IMR-90 (cell line): ENCODE measurements around the gene MARF1. TPM values are rescaled to one million over a fixed set of nuclear protein-coding genes. Genes with fewer than 3 reads are reported as not detected.
A peak's percentile ranks its signal among the peaks of the same experiment; 100 is the strongest.

Source experiments
- ATAC-seq: fragments of 200-7000 bp; cut with Tn5 transposase; 2 replicates; pipeline ENCODE4 v1.9.1; 2020; ENCODE audit warnings: low read depth, mild to moderate bottlenecking, moderate library complexity
- BruUV-seq: library from RNA; stranded (reverse); fragments of 400-500 nt; replicated peaks from 2 replicates; lab custom pipeline; 2021; lab: Mats Ljungman, UMichigan
- CTCF ChIA-PET: fragments of 300-600 bp; formaldehyde crosslinking; extraction: SDS; loops from one replicate; lab custom pipeline; 2021; ENCODE audit warnings: antibody characterized with exemption; lab: Yijun Ruan, JAX
- POLR2A ChIA-PET: fragments of 300-600 bp; sonication (Branson Sonifier 250); formaldehyde crosslinking; loops from one replicate; lab custom pipeline; 2022; ENCODE audit warnings: antibody characterized with exemption; ENCODE audit not compliant: unreplicated experiment; lab: Charles Lee
- DNase-seq: peaks from one replicate; pipeline ENCODE4 v3.0.0; 2013
- H2AFZ ChIP-seq: replicated peaks from 2 replicates; pipeline ENCODE3; 2013; ENCODE audit warnings: low read length, mild to moderate bottlenecking; ENCODE audit not compliant: poor library complexity
- H2AK5ac ChIP-seq: 2 replicates; pipeline ENCODE4 v1.6.1; 2013; ENCODE audit warnings: low read depth, low read length, inconsistent platforms
- H2AK9ac ChIP-seq: replicated peaks from 2 replicates; pipeline ENCODE3; 2013; ENCODE audit warnings: mild to moderate bottlenecking, low read depth, low read length, moderate library complexity; ENCODE audit not compliant: poor library complexity
- H2BK120ac ChIP-seq: 2 replicates; pipeline ENCODE4 v1.6.1; 2013; ENCODE audit warnings: low read depth, low read length, inconsistent platforms
- H2BK15ac ChIP-seq: 3 replicates; pipeline ENCODE4 v1.6.1; 2013; ENCODE audit warnings: low read depth, low read length, inconsistent platforms
- H2BK20ac ChIP-seq: 2 replicates; pipeline ENCODE4 v1.6.1; 2013; ENCODE audit warnings: low read depth, mild to moderate bottlenecking, inconsistent platforms, low read length, moderate library complexity
- H2BK5ac ChIP-seq: 2 replicates; pipeline ENCODE4 v1.6.1; 2013; ENCODE audit warnings: mild to moderate bottlenecking, low read depth, low read length, inconsistent platforms; ENCODE audit not compliant: poor library complexity, severe bottlenecking
- H3K14ac ChIP-seq: replicated peaks from 2 replicates; pipeline ENCODE4 v1.6.1; 2013; ENCODE audit warnings: low read depth, low read length, inconsistent platforms
- H3K18ac ChIP-seq: 2 replicates; pipeline ENCODE4 v1.6.1; 2013; ENCODE audit warnings: low read depth, low read length, control low read depth
- H3K23ac ChIP-seq: 2 replicates; pipeline ENCODE4 v1.6.1; 2013; ENCODE audit warnings: low read depth, low read length, inconsistent platforms
- H3K27ac ChIP-seq: 2 replicates; pipeline ENCODE4 v1.5.1; 2013; ENCODE audit warnings: mild to moderate bottlenecking, control low read depth, low read length; ENCODE audit not compliant: insufficient read depth
- H3K27me3 ChIP-seq: 2 replicates; pipeline ENCODE4 v1.6.1; 2013; ENCODE audit warnings: low read length; ENCODE audit not compliant: control insufficient read depth, insufficient read depth
- H3K36me3 ChIP-seq: 2 replicates; pipeline ENCODE4 v1.6.1; 2013; ENCODE audit warnings: low read length, mixed read lengths; ENCODE audit not compliant: control insufficient read depth, insufficient read depth
- H3K4ac ChIP-seq: 2 replicates; pipeline ENCODE4 v1.6.1; 2013; ENCODE audit warnings: low read depth, low read length, inconsistent platforms
- H3K4me1 ChIP-seq: 2 replicates; pipeline ENCODE4 v1.6.1; 2013; ENCODE audit warnings: low read length, mixed read lengths; ENCODE audit not compliant: control insufficient read depth, insufficient read depth
- H3K4me2 ChIP-seq: 2 replicates; pipeline ENCODE4 v1.6.1; 2013; ENCODE audit warnings: low read depth, mild to moderate bottlenecking, control low read depth, low read length, moderate library complexity
- H3K4me3 ChIP-seq: 2 replicates; pipeline ENCODE4 v1.5.1; 2013; ENCODE audit warnings: low read depth, mild to moderate bottlenecking, control low read depth, low read length, moderate library complexity; ENCODE audit not compliant: insufficient read depth
- H3K56ac ChIP-seq: 2 replicates; pipeline ENCODE4 v1.6.1; 2013; ENCODE audit warnings: low read length, inconsistent platforms; ENCODE audit not compliant: insufficient read depth; ENCODE audit errors: extremely low read depth
- H3K79me1 ChIP-seq, 2 experiments: 2 replicates each; pipeline ENCODE4 v1.6.1; 2013; ENCODE audit warnings: low read length in 2 of 2, inconsistent platforms in 1 of 2, low read depth in 1 of 2
- H3K9ac ChIP-seq: 2 replicates; pipeline ENCODE4 v1.6.1; 2013; ENCODE audit warnings: low read depth, low read length, control low read depth
- H3K9me1 ChIP-seq: 2 replicates; pipeline ENCODE4 v1.6.1; 2013; ENCODE audit warnings: low read length, inconsistent platforms; ENCODE audit not compliant: insufficient read depth
- H3K9me3 ChIP-seq: 2 replicates; pipeline ENCODE4 v1.6.1; 2013; ENCODE audit warnings: low read length; ENCODE audit not compliant: control insufficient read depth, insufficient read depth
- H4K20me1 ChIP-seq: 2 replicates; pipeline ENCODE4 v1.6.1; 2013; ENCODE audit warnings: low read length, inconsistent platforms; ENCODE audit not compliant: insufficient read depth
- H4K5ac ChIP-seq: 2 replicates; pipeline ENCODE4 v1.6.1; 2013; ENCODE audit warnings: mild to moderate bottlenecking, low read depth, low read length, control low read depth
- H4K8ac ChIP-seq, 2 experiments: 2 replicates each; pipeline ENCODE4 v1.6.1; 2013; ENCODE audit warnings: low read depth in 2 of 2, low read length in 2 of 2, control low read depth in 1 of 2, inconsistent platforms in 1 of 2
- H4K91ac ChIP-seq: 2 replicates; pipeline ENCODE4 v1.6.1; 2013; ENCODE audit warnings: low read depth, low read length, inconsistent platforms; ENCODE audit not compliant: insufficient read depth
- FOS ChIP-seq: fragments of 150-350 bp; IDR thresholded peaks from 2 replicates; pipeline ENCODE4 v1.6.1; 2016; ENCODE audit warnings: low read depth, low read length
- NFE2L2 ChIP-seq: fragments of 150-350 bp; IDR thresholded peaks from 2 replicates; pipeline ENCODE4 v1.6.1; 2016; ENCODE audit warnings: low read depth, mild to moderate bottlenecking, low read length
- POLR2A ChIP-seq: IDR thresholded peaks from 2 replicates; pipeline ENCODE4 v1.6.1; 2012; ENCODE audit warnings: mild to moderate bottlenecking, low read depth, low read length
- RCOR1 ChIP-seq: IDR thresholded peaks from 2 replicates; pipeline ENCODE4 v1.6.1; 2012; ENCODE audit warnings: mild to moderate bottlenecking, low read length, improper control_type of control experiment; ENCODE audit not compliant: insufficient replicate concordance
- WGBS, 2 experiments: methylation state at CpG; one replicate each; pipeline versions ENCODE4 v1.1.5 to v1.1.7; 2013; ENCODE audit warnings: missing lambda C conversion rate in 2 of 2; ENCODE audit not compliant: insufficient read length in 1 of 2; ENCODE audit errors: extremely low coverage in 2 of 2; 5-methylcytosine and 5-hydroxymethylcytosine counted together
- dilution Hi-C: fragments of 300-500 bp; cut with HindIII; formaldehyde crosslinking; loops from one replicate; pipeline ENCODE4 v1.14.3; 2018; ENCODE audit warnings: low sequenced_read_pairs; ENCODE audit not compliant: unreplicated experiment
- in situ Hi-C: fragments of 300-500 bp; cut with MboI; formaldehyde crosslinking; loops from 3 replicates; pipeline ENCODE4 v1.14.3; 2019; ENCODE audit warnings: low sequenced_read_pairs, inconsistent platforms, mixed read lengths
- intact Hi-C: fragments of 100-400 bp; cut with micrococcal nuclease; formaldehyde crosslinking; loops from 2 replicates; pipeline ENCODE4 v1.10.0; 2022
- polyA plus RNA-seq, 3 experiments: library from polyadenylated mRNA; depleted of rRNA; stranded (reverse); fragments of >200 nt; gene quantifications; 2 replicates each; pipeline ENCODE4 v1.2.3, GENCODE V29; 2012; ENCODE audit warnings: low replicate concordance in 1 of 3
- total RNA-seq: library from RNA; depleted of rRNA; stranded (reverse); fragments of >200 nt; gene quantifications from 2 replicates; pipeline ENCODE4 v1.2.3, GENCODE V29; 2012

MARF1 gene
- total and polyA plus RNA-seq, 2 of the 4 experiments (the other 2 are of a cell fraction): 9.0 to 12.9 TPM

DNA sequence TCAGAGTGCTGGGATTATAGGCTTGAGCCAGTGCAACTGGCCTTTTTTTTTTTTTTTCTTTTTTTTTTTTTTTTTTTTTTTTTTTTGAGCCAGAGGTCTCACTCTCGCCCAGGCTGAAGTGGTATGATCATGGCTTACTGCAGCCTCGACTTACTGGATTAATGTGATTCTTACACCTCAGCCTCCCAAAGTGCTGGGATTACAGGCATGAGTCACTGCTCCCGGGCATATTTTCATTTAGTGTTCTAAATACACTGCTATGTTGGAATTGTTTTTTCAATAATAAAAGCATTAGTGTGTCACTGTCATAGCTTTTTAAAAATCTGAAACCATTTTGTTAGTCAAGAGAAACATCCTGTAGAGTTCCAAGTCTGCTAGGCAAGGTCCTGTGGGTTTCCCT, 47.3 kb upstream of the MARF1 start:
- no peak overlapping the region for H2AK9ac ChIP-seq
- no peak overlapping the region for H2AK5ac ChIP-seq
- H3K14ac ChIP-seq: no peak overlapping the region
- no peak overlapping the region for H3K4me2 ChIP-seq
- peak; percentile 82 for ATAC-seq
- H3K27ac ChIP-seq: no peak overlapping the region
- H2BK5ac ChIP-seq: no peak overlapping the region
- peaks cover 54% of the 10 kb centered on the region for H3K36me3 ChIP-seq
- no peak overlapping the region for H2BK15ac ChIP-seq
- H2BK20ac ChIP-seq: no peak overlapping the region
- BruUV-seq: no TSS peak
- no peaks in the 10 kb centered on the region; the same call in 1 of the 2 replicates for H3K9me1 ChIP-seq
- H3K23ac ChIP-seq: no peak overlapping the region
- in situ Hi-C loops: loop anchor here (5.0 kb wide), 1 partner anchor 48 kb away; the partner anchor contains the start of gene MARF1
- no peak overlapping the region for H3K9ac ChIP-seq
- H3K79me1 ChIP-seq: peaks cover 5 to 25% of the 10 kb centered on the region in 2 experiments; a peak in 3 of 4 replicates
- no peaks in the 10 kb centered on the region for H3K4me1 ChIP-seq
- CTCF ChIA-PET: interaction anchor here (0.6 to 1.3 kb wide), 2 partner anchors 8 to 49 kb away, joined by 3 to 5 read pairs; no protein-coding TSS in a partner anchor
- H4K20me1 ChIP-seq: no peaks in the 10 kb centered on the region; the same call in 1 of the 2 replicates
- H4K5ac ChIP-seq: no peak overlapping the region
- intact Hi-C loops: no loop called here
- H2AFZ ChIP-seq: no peak overlapping the region
- no peak overlapping the region for H3K4me3 ChIP-seq
- H3K27me3 ChIP-seq: no peaks in the 10 kb centered on the region
- H3K18ac ChIP-seq: no peak overlapping the region
- dilution Hi-C loops: no loop called here
- H3K4ac ChIP-seq: no peak overlapping the region
- POLR2A ChIA-PET: interaction anchor here (0.6 kb wide), 1 partner anchor 201 kb away, joined by 3 read pairs; no protein-coding TSS in a partner anchor
- no peak overlapping the region for H3K56ac ChIP-seq
- H2BK120ac ChIP-seq: no peak overlapping the region
- H3K9me3 ChIP-seq: no peaks in the 10 kb centered on the region
- DNase-seq: peak; percentile 61
- TF ChIP-seq FOS (peak; percentile 16; the same call in 1 of the 2 replicates), NFE2L2 (no peak), RCOR1 (no peak), POLR2A (no peak)
- no peak overlapping the region for H4K91ac ChIP-seq
- no peak overlapping the region for H4K8ac ChIP-seq
- WGBS, 2 experiments: no CpG with 5 or more reads among the region's 3 CpGs
